AG04449 (cell line): ENCODE measurements around the gene HES3.

ENCODE experiments used
- CTCF ChIA-PET: fragments of 350-600 bp; formaldehyde crosslinking; extraction: SDS; loops from one replicate; lab custom pipeline; 2021; ENCODE audit warnings: antibody characterized with exemption; lab: Yijun Ruan, JAX
- POLR2A ChIA-PET: fragments of 400-600, 350-600 bp; formaldehyde crosslinking; extraction: SDS; loops from one replicate; lab custom pipeline; 2020; ENCODE audit warnings: antibody characterized with exemption, inconsistent platforms; lab: Yijun Ruan, JAX
- DNase-seq: peaks from one replicate; pipeline ENCODE4 v3.0.0-alpha.2; 2010; ENCODE audit warnings: low read depth, low spot score
- H3K4me3 ChIP-seq: 2 replicates; pipeline ENCODE4 v1.5.1; 2011; ENCODE audit warnings: low read depth, mild to moderate bottlenecking, control low read depth, low read length
- TF ChIP-seq, protein P1 (sequence below): IDR thresholded peaks from one replicate; pipeline ENCODE4 v1.5.1; 2011; ENCODE audit warnings: mild to moderate bottlenecking, moderate library complexity, low read length, control low read depth, inconsistent platforms; ENCODE audit not compliant: insufficient read depth; ENCODE audit errors: missing control alignments

Gene HES3

DNA sequence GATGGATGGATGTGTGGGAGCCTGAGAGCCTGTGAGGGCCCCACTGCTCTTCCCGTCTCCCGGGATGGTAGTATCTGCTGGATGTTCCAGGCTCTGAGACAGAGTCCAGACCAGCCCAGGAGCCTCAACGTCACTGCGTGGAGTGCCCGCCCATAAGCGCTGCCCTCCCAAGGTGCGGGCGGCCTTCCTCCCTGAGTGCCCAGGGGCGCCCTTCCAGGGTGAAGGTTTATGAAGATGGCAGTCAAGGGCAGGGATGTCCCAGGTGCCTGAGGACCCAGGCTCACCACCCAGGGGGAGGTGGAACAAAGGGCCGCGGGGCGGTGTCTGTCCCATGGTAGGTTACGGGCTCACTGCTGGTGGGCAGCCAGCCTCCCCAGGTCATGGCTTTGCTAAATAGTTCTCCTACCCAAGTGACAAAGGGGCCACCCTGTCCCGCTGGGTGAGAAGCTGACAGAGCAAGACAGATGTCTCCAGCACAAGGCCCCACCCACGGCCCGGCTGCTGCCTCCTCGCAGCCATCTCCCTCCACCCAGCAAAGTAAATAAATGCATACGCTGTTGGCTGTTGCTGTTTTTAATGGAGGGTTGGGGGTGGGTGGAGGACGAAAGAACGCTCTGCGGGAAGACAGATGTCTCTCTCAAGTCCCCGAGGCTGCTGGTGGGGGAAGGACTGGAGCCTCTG is 25.9 kb downstream of the HES3 start:
- no peak overlapping the region for H3K4me3 ChIP-seq
- POLR2A ChIA-PET = no interaction called here
- CTCF ChIA-PET = interaction anchor here (1.8 kb wide), 1 partner anchor 23 kb away, joined by 11 read pairs; no protein-coding TSS in a partner anchor
- TF ChIP-seq, protein P1, sequence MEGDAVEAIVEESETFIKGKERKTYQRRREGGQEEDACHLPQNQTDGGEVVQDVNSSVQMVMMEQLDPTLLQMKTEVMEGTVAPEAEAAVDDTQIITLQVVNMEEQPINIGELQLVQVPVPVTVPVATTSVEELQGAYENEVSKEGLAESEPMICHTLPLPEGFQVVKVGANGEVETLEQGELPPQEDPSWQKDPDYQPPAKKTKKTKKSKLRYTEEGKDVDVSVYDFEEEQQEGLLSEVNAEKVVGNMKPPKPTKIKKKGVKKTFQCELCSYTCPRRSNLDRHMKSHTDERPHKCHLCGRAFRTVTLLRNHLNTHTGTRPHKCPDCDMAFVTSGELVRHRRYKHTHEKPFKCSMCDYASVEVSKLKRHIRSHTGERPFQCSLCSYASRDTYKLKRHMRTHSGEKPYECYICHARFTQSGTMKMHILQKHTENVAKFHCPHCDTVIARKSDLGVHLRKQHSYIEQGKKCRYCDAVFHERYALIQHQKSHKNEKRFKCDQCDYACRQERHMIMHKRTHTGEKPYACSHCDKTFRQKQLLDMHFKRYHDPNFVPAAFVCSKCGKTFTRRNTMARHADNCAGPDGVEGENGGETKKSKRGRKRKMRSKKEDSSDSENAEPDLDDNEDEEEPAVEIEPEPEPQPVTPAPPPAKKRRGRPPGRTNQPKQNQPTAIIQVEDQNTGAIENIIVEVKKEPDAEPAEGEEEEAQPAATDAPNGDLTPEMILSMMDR = no peak
- no peak for DNase-seq

DNA sequence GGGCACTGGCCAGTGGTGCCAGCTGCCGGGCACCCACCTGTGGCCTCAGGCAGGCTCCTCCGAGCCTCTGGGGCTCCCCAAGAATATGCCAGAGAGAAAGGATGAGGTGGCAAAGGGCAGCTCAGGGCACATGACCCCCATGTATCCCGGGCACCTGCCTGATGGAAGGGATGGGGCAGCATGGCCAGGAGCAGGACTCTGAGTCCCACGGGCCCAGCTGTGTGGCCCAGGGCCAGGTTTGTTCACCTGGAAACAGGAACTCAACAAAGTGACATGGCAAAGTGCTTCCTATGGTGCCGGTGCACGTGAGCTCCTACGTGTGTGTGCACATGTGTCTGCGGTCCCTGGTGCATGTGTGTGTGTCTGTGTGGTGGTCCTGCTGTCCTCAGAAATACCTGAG is 26.4 kb downstream of the HES3 start:
- no peak overlapping the region for H3K4me3 ChIP-seq
- ChIA-PET CTCF (interaction anchor here (1.1 to 1.8 kb wide), 2 partner anchors 23 to 47 kb away, joined by 3 to 11 read pairs; no protein-coding TSS in a partner anchor), POLR2A (no interaction called here)
- TF ChIP-seq, protein P1 = no peak
- DNase-seq = no peak

DNA sequence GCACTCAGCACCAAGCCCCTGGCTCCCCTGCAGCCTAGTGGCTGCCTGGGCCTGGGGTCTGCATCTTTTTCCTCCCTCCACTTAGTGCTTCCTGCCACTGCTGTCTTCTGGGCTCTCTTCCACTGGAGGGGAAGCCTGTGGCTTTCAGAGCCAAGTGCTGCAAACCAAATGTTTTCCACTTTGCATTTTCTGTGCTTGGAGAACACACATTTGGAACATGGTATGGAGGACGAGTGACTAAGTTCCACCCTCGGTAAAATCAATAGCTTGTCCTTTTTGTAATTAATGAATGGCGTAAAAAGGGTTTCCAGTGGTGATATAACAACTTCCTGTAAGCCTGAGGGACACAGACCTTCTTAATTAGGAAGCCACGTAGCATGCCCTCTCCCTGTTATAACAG is 27.0 kb downstream of the HES3 start:
- CTCF ChIA-PET = interaction anchor here (0.9 to 1.8 kb wide), 4 partner anchors 9 to 72 kb away, joined by 3 to 11 read pairs (median 3); no protein-coding TSS in a partner anchor
- TF ChIP-seq, protein P1 = no peak
- POLR2A ChIA-PET = no interaction called here
- no peak for DNase-seq
- no peak overlapping the region for H3K4me3 ChIP-seq

DNA sequence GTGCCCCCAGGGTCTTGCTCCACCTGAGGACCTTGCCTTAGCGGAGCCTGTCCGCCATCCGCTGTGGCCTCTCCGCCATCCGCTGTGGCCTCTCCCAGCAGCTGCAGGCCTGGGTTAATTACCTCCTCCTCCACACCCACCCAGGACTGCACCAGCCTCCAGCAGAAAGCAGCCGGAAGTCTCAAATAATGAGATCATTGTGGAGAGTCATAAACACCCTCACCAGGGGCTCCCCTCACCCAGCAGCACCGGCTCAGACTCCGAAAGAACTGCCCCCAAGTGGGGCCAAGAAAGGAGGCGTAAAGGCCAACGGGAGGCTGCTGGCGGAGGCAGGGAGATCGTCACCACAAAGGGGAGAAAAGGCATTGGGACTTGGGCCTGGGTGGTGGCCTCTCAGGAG is 27.6 kb downstream of the HES3 start:
- no peak for DNase-seq
- CTCF ChIA-PET = interaction anchor here (0.9 to 1.8 kb wide), 4 partner anchors 8 to 72 kb away, joined by 3 to 11 read pairs (median 3); no protein-coding TSS in a partner anchor
- no peak overlapping the region for H3K4me3 ChIP-seq
- TF ChIP-seq, protein P1 = no peak
- POLR2A ChIA-PET = no interaction called here

DNA sequence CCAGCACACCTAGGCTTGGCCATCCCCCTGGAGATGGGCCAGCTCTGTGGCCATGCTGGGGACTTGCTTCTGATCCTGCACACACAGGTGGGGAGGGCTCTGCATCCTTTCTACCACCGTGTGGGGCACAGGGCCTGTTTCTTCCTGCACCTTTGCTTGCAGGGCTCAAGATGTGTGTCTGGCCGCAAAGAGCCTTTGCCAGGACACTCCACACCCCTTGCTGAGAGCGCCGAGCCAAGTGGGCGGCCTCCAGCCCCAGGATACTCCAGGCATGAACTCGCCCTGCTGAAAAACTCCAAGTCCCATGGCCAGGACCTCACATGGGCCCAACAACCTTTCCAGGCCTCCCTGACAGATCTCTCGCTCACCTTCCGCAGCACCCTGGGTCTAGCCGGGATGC is 28.5 kb downstream of the HES3 start:
- TF ChIP-seq, protein P1 = no peak
- ChIA-PET POLR2A (no interaction called here), CTCF (interaction anchor here (1.0 to 1.1 kb wide), 2 partner anchors 12 to 150 kb away, joined by 3 read pairs; no protein-coding TSS in a partner anchor)
- H3K4me3 ChIP-seq = no peak overlapping the region
- DNase-seq = no peak

DNA sequence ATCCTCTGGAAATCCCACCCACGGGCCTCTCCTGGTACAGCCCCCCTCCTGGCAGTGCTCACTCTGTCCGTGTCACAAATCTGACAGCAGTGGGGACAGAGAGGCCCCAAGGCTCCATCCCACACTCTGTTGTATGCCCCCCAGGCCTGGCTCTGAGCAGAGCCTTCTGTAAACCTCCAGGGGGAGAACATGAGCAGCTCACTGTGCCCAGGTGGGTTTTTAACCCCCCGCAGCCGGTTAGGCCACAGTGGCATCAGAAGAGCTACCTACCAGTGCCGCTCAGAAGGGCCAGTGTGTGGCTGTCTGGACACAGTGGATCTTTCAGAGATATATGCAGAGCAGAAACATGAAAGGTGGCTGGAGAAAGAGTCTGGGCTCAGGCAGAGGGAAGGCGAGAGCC is 28.9 kb downstream of the HES3 start:
- ChIA-PET POLR2A (no interaction called here), CTCF (interaction anchor here (1.0 to 1.1 kb wide), 2 partner anchors 11 to 149 kb away, joined by 3 read pairs; no protein-coding TSS in a partner anchor)
- DNase-seq = no peak
- TF ChIP-seq, protein P1 = no peak
- no peak overlapping the region for H3K4me3 ChIP-seq
